MV-4-11 (cell line): ENCODE results near the gene KCTD1.

ENCODE experiments used
- DNase-seq: peaks from one replicate; lab custom pipeline; 2025; lab: John Stamatoyannopoulos, UW

Gene KCTD1

GRCh38 chr18:26425148-26425531, 123.2 kb downstream of the KCTD1 start:
- no peak for DNase-seq

GRCh38 chr18:26424428-26425147, 123.8 kb downstream of the KCTD1 start:
- no peak for DNase-seq

- DNase-seq: no peak
Measured at GRCh38 chr18:26422472-26423162, 125.7 kb downstream of the KCTD1 start.

- DNase-seq: no peak
Measured at GRCh38 chr18:26421931-26422330, 126.4 kb downstream of the KCTD1 start.

- no peak for DNase-seq
Measured at GRCh38 chr18:26421503-26421902, 126.8 kb downstream of the KCTD1 start.

GRCh38 chr18:26419746-26420145, 128.6 kb downstream of the KCTD1 start:
- no peak for DNase-seq

GRCh38 chr18:26418225-26418624, 130.1 kb downstream of the KCTD1 start:
- DNase-seq: no peak

GRCh38 chr18:26417190-26417589, 131.2 kb downstream of the KCTD1 start:
- DNase-seq: no peak

GRCh38 chr18:26416652-26417150, 131.7 kb downstream of the KCTD1 start:
- no peak for DNase-seq

GRCh38 chr18:26415631-26416030, 132.7 kb downstream of the KCTD1 start:
- no peak for DNase-seq

- no peak for DNase-seq
Measured at GRCh38 chr18:26414901-26415440, 133.4 kb downstream of the KCTD1 start.

- no peak for DNase-seq
Measured at GRCh38 chr18:26409091-26409490, 139.3 kb downstream of the KCTD1 start.

- no peak for DNase-seq
Measured at GRCh38 chr18:26407736-26408601, 140.4 kb downstream of the KCTD1 start.

- DNase-seq: no peak
Measured at GRCh38 chr18:26406854-26407517, 141.4 kb downstream of the KCTD1 start.

- DNase-seq: no peak
Measured at GRCh38 chr18:26406324-26406723, 142.0 kb downstream of the KCTD1 start.

- DNase-seq: no peak
Measured at GRCh38 chr18:26405190-26405801, 143.1 kb downstream of the KCTD1 start.
